ENCODE results near the gene C4orf50.

Gene C4orf50

DNA sequence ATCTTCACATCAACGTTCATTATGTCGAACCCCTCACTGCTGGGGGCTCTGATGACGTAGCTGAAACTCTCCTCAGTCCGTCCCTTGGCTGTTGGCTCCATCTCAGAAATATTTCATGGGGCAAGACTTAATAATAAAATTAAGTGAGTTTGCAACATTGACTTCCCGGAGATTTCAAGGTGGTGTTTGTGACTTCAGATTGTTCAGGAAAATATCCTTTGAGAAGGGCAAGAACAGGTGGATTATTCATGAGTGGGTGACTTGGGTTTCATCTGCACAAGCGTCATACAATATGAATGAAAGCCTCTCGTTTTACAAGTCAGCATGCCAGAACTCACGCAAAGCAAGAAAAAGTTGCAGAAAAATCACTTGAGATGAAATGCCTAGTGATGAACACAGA, at the start of gene C4orf50:
TSS of gene C4orf50 (minus strand) at position 101 of the 400 bp plus-strand sequence.
- DNase-seq: no peak

GRCh38 chr4:6065934-6066590, 47.8 kb upstream of the C4orf50 start:
- no peak for DNase-seq

DNA sequence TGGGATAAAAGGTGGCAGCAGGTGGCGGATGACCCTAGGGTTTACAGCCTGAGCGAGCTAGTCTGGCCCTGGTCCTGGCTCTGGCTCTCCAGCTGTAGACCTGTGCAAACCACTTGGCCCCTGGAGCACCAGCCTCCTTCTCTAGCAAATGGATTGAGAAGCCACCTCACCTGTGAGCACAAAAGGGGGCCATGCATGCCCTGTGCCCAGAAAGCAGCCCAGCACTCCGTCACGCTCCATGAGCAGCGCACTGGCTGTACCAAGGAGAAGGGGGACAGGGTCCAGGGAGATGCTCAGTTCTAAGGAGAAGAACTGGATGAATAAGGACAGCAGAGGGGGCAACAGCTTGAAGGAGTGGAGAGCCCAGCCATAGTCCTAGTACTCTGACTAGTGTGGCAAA, 46.9 kb upstream of the C4orf50 start:
- DNase-seq: no peak

DNA sequence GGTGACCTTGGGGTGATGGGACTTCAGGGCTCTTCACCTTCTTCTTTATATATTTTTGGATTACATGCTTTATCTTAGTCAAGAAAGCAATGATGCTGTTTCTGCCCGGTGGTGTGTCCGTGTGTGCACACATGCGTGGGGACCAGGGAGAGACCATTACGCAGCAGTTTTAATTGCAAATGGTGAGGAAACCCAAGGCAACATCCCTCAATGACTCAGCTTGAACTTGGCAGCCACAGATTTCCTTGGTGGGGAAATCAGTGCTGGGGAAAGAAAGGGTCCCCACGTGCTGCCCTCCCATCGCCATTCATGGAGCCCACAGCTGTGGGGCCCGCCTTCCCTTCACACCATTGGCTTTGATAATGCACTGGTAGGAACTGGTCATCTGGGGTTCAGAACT, 46.2 kb upstream of the C4orf50 start:
- DNase-seq: no peak

DNA sequence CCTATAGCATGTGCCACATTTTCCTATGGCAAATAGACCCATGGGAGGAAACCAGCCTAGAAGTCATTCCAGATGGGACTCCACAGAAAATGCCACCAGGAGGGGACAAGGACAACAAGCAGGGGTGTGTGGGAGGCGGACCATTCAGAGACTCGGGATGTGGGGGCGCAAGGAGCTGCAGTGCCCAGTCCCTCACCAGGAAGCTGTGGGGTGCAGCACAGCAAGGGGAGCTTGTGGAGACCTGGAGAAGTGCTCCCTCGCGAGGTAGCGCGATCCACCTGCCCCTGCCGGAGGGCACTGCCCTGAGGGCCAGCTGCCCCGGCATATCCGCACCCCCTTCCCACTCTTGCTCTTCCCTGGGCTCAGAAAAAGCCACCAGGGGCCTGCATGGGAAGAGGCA, 45.5 kb upstream of the C4orf50 start:
- no peak for DNase-seq

DNA sequence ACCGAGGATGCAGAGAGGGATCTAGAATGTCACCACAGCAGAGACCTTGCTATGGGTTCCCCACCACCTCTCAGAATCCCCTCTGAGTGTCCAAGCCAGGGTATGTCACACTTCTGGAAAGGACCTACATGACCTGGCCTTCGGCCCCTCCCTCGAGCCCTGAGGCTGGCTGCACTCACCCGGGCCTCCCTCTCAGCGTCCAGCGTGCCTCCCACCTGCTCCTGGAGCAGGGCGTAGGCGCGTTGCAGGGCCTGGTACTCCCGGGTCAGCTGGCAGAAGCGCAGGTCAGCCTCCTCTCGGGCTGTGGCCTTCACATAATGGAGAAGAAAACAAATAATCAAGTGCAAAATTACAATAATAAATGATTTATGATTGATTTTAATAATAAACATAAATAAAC, 43.9 kb upstream of the C4orf50 start:
- DNase-seq: no peak

DNA sequence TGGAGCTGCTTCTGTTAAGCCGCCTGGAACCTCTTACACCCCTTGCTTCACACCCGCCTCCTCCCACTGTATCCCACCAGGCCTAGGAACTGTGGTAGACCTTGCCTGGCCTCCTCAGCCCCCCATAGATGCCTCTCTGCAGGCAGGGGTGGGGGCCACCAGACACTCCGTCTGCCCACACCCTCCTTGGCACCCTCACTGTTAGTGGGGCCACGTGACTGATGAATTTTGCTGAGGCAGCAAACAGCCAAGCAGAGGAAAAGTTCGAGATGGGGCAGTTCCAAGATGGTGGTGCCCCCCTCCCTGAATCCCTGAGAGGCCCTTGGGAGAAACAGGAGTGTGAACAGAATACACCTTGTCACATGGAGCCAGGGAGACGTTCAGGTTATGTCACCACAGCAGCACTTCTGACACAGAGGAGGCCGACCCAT, 41.2 kb upstream of the C4orf50 start:
- no peak for DNase-seq

DNA sequence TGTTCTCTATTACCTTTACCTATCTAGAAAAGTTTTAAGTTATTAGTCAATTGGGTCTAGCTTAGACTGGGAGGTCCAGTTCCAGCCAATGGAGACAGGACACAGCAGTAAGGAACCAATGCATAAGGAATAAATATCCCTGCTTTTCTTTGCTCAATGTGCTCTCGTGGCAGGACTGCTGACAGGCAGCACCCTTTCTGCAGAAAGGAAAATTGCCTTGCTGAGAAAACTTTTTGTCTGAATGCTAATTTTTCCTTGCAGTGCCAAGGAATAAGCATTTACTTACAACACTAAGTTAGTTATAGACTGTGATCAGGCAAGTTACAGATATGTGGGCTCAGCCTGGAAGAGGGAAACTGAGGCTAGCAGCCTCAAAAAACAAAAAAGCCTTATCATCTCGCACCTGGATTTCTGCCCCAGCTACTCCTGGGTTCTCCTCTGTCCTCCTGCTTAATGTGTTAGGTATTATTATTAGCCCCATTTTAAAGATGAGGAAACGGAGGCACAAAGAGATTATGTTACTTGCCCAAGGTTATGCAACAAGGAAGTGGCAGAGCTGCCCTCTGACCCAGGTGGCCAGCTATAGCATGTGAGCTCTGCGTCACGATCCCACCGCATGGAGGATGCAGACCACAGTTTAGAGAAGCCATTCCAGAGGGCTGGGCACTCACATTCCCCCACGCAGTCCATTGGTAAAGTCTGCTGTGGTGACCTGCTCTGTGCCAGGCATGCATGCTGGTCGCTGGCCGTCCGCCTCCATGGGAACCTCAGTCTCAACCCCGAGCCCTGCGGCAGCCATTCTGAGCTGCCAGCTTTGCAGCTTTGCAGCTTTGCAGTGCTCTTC, 40.5 kb upstream of the C4orf50 start:
- DNase-seq: no peak

DNA sequence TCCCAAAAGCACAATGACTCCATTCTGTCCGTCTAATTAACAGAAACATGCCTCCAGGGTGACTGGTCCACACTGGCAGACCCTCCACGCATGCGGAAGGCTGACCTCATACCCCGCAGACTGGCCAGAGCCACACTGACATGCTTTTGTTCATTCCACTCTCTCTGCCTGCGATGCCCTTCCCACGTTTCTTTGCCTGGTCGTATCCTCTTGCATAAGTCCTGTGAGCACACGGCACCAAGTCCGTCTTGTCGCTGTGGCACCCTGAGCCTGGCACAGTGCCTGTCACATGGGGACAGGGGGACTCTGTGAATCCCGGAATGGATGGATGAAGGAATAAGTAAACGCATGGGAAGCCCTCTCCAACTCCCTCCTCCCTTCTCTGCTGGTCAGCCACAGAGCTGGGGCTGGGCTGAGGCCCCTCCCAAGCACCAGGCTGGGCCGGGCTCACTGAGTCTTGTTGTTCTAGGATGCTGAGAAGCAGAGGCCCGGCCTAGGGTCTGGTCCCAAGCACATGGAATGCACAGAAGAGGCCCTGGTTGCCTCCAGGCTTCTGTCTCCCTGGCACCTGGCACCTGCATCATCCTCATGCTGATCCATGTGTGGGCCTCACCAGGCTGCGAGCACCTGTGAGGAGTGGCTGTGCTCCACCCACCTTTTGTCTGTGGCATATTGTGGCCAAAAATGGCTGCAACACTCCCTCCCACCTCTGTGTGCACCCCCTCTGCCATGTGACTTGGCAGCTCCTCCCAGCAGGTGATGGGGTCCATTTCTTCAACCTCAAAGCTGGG, 38.9 kb upstream of the C4orf50 start:
- no peak for DNase-seq

- DNase-seq: no peak
Observed at GRCh38 chr4:6055436-6055835, 37.2 kb upstream of the C4orf50 start.

- no peak for DNase-seq
Observed at GRCh38 chr4:6055030-6055429, 36.8 kb upstream of the C4orf50 start.

DNA sequence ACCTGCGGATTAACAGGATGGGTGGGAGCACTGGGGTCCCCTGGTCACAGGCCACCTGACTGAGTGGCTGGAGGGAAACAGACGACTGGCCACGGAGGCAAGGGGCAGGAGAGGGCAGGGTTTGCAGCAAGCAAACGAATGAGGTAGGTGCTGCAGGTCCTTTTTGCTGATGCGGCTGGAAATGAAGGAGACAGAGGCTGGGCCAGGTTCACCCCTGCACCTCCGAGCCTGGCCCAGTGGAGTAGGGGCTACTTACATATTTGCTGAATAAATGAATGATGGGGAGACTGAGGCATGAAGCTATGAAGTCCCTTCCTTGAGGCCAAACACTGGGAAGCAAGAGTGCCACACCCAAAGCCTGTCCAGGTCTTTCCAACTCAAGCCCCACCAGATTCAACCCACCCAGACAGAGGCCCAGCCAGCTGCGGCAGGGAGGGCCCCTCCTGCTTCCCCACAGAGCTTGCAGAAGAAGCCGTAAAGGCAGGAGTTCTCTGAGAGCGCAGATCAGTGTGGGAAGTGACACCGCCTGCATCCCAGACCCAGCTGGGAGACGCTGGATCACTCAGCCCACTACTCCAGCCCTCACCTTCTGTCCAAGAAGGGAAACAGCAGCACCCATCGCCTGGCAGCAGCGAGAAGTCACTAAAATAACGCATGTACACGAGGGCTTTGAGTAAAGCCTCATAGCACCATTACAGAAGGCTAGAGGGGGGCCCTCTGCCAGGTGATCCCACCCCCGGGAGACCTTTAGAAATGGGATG, 36.1 kb upstream of the C4orf50 start:
- DNase-seq: no peak

DNA sequence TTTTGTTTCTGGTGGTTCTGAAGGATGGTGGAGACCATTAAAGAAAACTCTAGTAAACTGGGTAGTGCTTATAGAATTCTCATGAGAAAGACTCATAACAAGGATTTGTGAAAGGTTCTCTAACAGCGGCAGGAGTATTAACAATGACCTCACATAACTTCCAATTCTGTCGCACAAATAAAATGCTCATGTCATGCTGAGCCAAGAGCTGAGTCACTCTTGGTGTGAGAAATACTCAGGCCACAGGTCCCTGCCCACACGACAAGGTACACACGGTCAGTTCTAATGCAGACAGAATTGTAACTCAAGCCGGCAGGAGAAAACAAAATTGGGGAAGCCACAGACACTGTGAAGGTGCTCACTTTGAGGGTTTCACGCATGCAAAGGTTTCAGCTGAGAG, 34.4 kb upstream of the C4orf50 start:
- DNase-seq: no peak

DNA sequence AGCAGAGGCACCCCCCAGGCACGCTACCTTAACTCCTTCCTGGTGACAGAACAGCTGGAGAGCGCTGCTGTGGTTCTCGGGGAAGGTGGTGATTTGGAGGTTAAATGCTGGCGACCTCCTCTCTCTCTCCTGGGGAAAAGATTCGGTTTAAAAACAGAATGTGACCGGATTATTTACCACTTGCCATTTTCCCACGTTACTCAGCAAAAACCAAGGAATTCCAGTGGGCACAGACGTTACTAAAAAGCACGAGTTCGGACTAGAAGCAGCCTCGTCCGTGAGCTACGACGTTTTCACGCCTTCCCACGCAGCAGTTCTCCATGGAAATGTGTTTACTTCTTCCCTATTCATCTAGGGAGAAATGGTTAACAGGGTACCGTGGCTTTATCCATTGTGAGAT, 32.3 kb upstream of the C4orf50 start:
- DNase-seq: no peak

DNA sequence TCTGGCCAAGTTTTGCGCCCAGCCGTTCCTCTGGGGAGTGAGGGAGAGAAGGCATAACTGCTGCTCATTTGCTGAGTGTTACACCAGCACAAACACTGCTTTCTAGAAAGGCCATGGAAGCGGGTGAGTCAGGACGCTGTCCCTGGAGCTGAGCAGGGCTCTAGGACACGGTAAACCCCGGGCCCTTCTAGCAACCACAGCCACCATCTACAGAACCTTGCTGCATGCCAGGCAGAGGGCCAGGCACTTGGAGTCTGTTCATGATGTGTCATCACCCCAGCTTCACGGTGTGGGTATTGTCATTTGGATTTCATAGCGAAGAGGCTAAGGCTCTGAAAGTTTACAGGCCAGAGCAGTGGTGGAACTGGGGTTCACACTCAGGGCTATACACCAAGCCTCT, 31.8 kb upstream of the C4orf50 start:
- DNase-seq: no peak

DNA sequence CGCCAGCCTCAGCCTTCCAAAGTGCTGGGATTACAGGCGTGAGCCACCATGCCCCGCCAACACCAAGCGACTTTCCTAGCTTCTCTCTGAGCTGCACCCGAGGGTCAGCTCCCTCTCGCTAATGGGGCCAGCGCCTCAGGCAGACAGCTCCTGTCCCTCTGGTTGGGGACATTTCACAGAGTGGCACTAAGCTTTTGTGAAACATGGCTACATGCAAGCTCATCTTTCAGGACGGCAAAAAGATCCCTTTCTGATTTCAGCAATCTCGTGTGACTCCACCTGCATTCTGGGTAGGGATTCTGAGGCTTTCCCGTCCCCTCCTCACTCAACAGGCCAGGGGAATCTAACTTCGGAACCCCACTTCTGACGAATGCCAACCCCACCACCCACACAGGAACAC, 31.0 kb upstream of the C4orf50 start:
- DNase-seq: no peak

GRCh38 chr4:6048537-6048936, 30.3 kb upstream of the C4orf50 start:
- DNase-seq: no peak

DNA sequence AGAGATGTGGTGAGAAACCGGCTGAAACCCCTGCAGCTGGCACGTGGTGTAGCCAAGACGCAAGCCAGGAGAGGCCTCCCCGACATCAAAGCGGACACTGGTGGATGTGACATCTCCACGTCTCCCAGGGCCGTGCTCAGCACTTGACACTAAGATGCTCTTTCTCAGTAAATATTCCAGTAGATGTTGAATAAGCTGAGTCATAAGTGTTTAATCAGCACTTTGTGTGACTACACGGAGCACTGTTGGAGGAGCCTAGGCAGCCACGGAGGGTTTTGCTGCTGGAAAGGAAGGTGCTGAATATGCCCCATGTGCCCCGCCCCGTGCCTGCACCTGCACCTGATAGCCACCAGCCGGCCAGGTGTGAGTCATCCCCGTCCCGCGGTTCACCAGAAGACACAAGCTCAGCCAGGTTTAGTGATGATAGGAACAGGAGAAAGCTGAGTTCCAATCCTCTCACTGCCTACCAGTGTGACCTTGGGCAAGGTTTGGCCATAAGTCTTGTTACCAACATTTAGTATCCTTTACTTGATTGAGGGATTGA, 29.0 kb upstream of the C4orf50 start:
- DNase-seq: no peak

- DNase-seq: no peak
Observed at GRCh38 chr4:6046526-6047129, 28.4 kb upstream of the C4orf50 start.

GRCh38 chr4:6044805-6045204, 26.6 kb upstream of the C4orf50 start:
- DNase-seq: no peak

DNA sequence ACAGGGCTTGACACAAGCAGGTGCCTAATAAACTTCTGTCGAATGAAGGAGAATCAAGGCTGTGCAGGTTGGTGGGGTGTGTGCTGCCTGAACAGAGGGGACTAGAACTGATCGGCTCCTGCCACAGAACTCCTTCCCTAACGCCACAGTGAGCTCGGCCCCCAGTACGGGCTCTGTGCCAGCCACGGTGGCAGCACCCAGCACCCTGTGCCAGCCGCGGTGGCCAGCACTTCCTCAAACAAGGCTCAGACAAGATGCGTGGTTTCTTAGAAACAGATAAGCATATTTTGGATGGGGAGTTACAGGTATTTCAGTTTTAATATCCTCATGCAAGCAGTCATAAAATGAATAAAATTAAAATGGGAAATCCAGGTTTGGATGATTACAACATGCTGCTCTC, 26.0 kb upstream of the C4orf50 start:
- no peak for DNase-seq

GRCh38 chr4:6043843-6044242, 25.6 kb upstream of the C4orf50 start:
- DNase-seq: no peak
